ENCODE measurements around the gene LIPG. TPM values are rescaled to one million over a fixed set of nuclear protein-coding genes. Genes with fewer than 3 reads are reported as not detected.

Gene LIPG
- polyA plus RNA-seq, 4 donors, result 39.3 to 72.7 (median 55.9) TPM

- DNase-seq (ENCODE audit: low read depth in 4 of 4, low spot score in 2 of 4), result no peak
Measured at GRCh38 chr18:49630246-49630699, 68.4 kb downstream of the LIPG start.

DNA sequence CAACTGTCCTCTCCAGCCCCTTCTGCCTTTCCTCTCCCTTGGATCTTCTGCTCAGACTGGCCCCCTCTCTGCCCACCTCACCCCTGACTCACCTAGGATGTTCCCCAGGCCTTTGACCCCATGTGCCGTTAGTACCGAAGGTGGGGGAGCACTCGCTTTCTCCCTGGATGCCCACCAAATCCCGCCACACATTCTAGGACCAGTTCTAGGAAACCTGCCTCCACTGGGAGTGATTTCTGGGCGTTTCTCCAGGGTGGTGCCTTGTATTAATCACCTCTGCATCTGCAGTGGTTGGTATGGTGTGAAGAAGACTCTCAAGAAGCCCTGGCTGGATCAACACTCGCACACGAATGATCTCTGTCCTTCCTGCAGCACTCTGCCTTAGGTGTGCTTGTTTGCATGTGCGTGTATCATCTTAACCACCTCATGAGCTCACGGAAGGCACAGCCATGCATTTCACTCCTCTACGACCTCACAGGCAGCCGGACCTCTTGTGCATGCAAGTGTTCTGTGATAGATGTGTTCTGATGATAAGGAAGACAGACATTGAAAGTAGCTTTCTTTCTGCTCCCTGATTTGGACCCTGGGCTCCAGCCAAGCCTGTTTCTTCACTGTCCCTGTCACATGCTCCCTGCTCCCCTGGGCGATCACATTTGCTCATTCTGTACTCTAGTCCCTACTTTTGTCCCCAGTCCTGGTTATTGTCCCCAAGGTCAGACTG lies 69.4 kb downstream of the LIPG start:
- no peak for DNase-seq (ENCODE audit: low read depth in 4 of 4, low spot score in 2 of 4)

DNA sequence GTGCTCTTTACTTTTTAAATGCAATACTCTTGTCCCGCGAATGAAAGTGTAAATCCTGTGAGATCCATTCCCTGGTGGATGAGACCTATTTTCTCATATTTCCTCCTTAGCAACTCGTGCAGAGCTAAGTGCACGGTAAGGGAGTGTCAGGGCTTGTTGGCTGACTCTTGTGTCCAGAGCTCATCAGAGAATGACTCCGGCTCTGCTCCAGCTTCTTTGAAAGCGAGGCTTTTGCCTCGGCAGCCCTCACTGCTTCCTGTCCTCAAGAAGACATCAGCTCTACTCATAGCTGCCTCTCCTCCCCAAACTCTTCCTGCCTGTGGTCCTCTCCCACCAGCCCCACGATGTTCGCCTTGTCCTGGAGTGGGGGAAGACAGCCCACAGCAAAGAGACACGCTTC lies 70.7 kb downstream of the LIPG start:
- DNase-seq (ENCODE audit: low read depth in 4 of 4, low spot score in 2 of 4), result no peak

DNA sequence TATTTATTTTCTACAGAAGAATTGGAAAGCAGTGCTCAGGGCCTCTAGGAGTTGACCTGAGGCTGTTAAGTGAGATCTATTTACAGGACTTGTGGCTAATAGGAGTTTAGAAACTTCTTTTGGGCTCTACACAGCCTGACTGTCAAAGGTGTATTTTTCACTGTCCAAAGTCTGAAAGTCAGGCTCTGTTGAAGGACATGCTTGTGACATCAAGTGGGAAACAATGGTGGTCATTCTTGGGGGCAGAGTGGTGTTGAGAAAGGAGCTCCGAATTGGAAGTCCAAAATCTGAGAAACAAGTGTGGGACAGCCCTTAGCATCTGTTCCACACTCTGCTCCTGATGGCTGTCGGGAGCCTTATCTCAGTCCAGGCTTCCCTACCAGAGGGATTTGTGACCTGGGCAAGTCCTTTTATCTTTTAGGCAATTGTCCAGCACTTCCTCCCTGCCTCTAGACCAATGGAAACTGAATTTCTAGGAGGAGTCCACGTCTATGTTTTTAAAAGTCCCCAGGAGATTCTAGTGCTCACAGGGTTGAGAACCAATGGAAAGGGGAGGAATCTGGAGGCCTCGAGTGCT lies 76.4 kb downstream of the LIPG start:
- no peak for DNase-seq (ENCODE audit: low read depth in 4 of 4, low spot score in 2 of 4)

- no peak for DNase-seq (ENCODE audit: low read depth in 4 of 4, low spot score in 2 of 4)
Measured at GRCh38 chr18:49638891-49639557, 77.2 kb downstream of the LIPG start.

DNA sequence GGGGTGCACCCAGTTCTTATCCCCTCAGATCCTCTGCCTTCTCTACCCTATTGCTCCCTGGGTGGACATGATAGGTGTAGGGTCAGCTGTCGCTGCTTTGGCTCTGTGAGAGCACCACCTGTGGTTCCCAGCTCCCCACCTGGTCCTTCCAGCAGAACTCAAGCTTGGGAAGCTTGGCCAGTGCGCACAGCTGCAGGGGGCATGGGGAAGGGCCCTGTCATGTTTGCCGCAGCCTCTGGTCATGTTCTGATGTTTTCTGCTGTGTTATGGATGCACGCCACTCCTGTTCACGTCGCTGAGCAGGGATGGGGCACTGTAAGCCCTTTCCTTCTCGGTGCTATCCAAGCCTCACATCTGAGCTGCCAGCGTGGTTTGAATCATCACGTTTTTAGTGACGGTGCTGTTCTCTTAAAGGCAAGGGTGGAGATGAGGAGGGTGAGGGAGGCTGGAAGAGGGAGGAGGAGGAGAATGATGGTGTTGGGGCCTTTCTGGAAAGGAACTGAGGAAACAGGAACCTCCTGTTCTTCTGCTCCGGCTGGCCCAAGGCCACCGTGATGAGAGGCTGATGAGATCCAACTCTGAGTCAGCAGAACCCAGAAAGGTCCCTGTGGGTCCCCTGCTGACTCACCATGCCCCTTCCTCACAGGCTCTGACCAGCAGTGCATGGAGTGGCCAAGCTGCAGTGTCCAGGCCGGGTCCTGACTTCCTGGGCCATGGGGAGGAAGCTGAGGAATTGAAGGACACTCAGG lies 78.0 kb downstream of the LIPG start:
- no peak for DNase-seq (ENCODE audit: low read depth in 4 of 4, low spot score in 2 of 4)

DNA sequence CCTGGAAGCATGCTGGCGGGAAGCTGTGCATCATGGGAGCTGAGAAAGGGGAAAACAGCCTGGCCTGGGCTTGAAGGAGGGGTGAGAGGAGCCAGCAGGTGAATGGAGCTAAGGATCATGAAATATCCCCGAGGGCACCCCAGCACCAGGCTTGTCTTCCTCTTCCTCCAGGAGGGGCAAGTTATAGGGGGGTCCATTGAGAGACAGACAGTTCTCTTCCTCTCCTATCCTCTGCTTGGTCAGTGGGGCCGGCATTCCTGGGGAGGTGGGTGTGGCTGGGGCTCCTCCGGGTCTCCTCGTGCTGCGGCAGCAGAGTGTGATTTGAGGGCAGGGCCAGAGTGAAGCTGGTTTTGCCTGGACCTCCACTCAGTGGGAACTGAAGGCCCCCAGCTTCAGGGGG lies 78.9 kb downstream of the LIPG start:
- DNase-seq (ENCODE audit: low read depth in 4 of 4, low spot score in 2 of 4), result no peak

- DNase-seq (ENCODE audit: low read depth in 4 of 4, low spot score in 2 of 4), result no peak
Measured at GRCh38 chr18:49645196-49645595, 83.3 kb downstream of the LIPG start.

GRCh38 chr18:49645841-49646351 lies 84.0 kb downstream of the LIPG start:
- no peak for DNase-seq (ENCODE audit: low read depth in 4 of 4, low spot score in 2 of 4)

DNA sequence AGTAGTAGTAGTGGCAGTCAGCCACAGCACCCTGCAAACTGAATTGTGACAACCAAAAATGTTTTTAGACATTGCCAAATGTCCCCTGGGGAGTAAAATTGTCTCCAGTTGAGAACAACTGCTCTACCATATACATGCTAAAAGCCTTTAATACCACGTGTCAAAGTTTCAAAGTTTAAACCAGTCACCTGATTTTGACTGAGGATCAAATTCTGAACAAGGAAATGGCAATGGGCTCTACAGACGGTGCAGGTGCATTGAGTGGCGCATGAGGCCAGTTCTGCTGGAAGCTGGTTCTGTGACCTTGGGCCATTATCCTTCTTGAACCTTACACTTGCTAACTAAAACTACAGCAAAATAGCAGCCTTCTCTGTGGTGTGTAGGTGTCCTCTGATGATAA lies 85.0 kb downstream of the LIPG start:
- no peak for DNase-seq (ENCODE audit: low read depth in 4 of 4, low spot score in 2 of 4)

- DNase-seq (ENCODE audit: low read depth in 4 of 4, low spot score in 2 of 4), result no peak
Measured at GRCh38 chr18:49647496-49648168, 85.8 kb downstream of the LIPG start.

GRCh38 chr18:49648326-49648725 lies 86.5 kb downstream of the LIPG start:
- DNase-seq (ENCODE audit: low read depth in 4 of 4, low spot score in 2 of 4), result no peak

Other genes with a start within 250 kb of the LIPG start
- gene DYM, start 101.4 kb upstream of the LIPG start, polyA plus RNA-seq (ENCODE audit: insufficient read length in 4 of 4), result 10 to 100 TPM; 48.4 to 56.0 (median 50.7) TPM
- 10 to 100 TPM; 27.7 to 33.7 (median 32.1) TPM for gene C18orf32, start 74.8 kb upstream of the LIPG start, polyA plus RNA-seq (ENCODE audit: insufficient read length in 4 of 4)
- gene RPL17, start 69.6 kb upstream of the LIPG start, polyA plus RNA-seq (ENCODE audit: insufficient read length in 4 of 4), result 1,000 to 10,000 TPM; 2,057 to 2,730 (median 2,360) TPM